Measurements from ENCODE around the gene UVRAG.

- TF ChIP-seq SUZ12 (IDR thresholded peaks at IDR 0.05; ENCODE audit: extremely low read depth, insufficient read depth, insufficient read length), result no peak
- no peak for TF ChIP-seq ZNF274 (IDR thresholded peaks at IDR 0.05; ENCODE audit: low read depth, low read length)
Observed at GRCh38 chr11:75981546-75981945, 166.5 kb downstream of the UVRAG start.
